HCT116 (cell line): ENCODE measurements around the gene IFNLR1. TPM values are rescaled to one million over a fixed set of nuclear protein-coding genes. Genes with fewer than 3 reads are reported as not detected.

Experiments used
- ATAC-seq: fragments of 200-7000 bp; cut with Tn5 transposase; 2 replicates; pipeline ENCODE4 v1.9.1; 2020; ENCODE audit warnings: mild to moderate bottlenecking, moderate library complexity
- BruUV-seq: library from RNA; stranded (reverse); fragments of 400-500 nt; replicated peaks from 2 replicates; lab custom pipeline; 2021; lab: Mats Ljungman, UMichigan
- CTCF ChIA-PET: fragments of 300-600 bp; sonication (Branson Sonifier 250); formaldehyde crosslinking; loops from one replicate; lab custom pipeline; 2021; ENCODE audit warnings: antibody characterized with exemption; lab: Charles Lee
- POLR2A ChIA-PET: fragments of 300-600, 350-600 bp; sonication (Branson Sonifier 250); formaldehyde crosslinking; loops from one replicate; lab custom pipeline; 2021; ENCODE audit warnings: antibody characterized with exemption; lab: Charles Lee
- RAD21 ChIA-PET, 2 experiments: fragments of 300-600 bp; sonication (Branson Sonifier 250); formaldehyde crosslinking; loops; one replicate each; lab custom pipeline; 2023; ENCODE audit warnings: low total read pairs in 2 of 2; ENCODE audit not compliant: uncharacterized antibody in 2 of 2, unreplicated experiment in 2 of 2, low non-redundant PET in 1 of 2; lab: Charles Lee
- DNase-seq: peaks from one replicate; pipeline ENCODE4 v3.0.0-alpha.2; 2010; ENCODE audit warnings: low read depth, low spot score
- H2AFZ ChIP-seq: fragments of 200-600 bp; shearing (Covaris generic), sonication (generic); 2 replicates; pipeline ENCODE4 v1.6.1; 2017; ENCODE audit warnings: low read depth, mixed run types, mixed read lengths, antibody characterized with exemption, low read length; ENCODE audit not compliant: poor library complexity, severe bottlenecking
- H3K27ac ChIP-seq: 2 replicates; pipeline ENCODE4 v1.5.1; 2012; ENCODE audit warnings: low read depth, low read length
- H3K27me3 ChIP-seq: fragments of 200-600 bp; sonication (generic); 2 replicates; pipeline ENCODE4 v1.6.1; 2016; ENCODE audit warnings: mixed run types, low read length, mixed read lengths; ENCODE audit not compliant: insufficient read depth
- H3K36me3 ChIP-seq, 2 experiments: fragments of 200-500 bp in 1 of 2; fragments of 200-600 bp in 1 of 2; sonication (Bioruptor generic) in 1 of 2; sonication (generic) in 1 of 2; 2 replicates each; pipeline versions ENCODE4 v1.5.1 to v1.6.1; 2014 to 2016; ENCODE audit warnings: low read length in 2 of 2, inconsistent platforms in 1 of 2, mixed read lengths in 1 of 2, mixed run types in 1 of 2; ENCODE audit not compliant: insufficient read depth in 2 of 2, control insufficient read depth in 1 of 2
- H3K4me1 ChIP-seq, 2 experiments: fragments of 200-600 bp in 1 of 2; sonication (generic) in 1 of 2; 2 replicates each; pipeline versions ENCODE4 v1.5.1 to v1.6.1; 2012 to 2017; ENCODE audit warnings: low read length in 2 of 2, inconsistent platforms in 1 of 2, mild to moderate bottlenecking in 1 of 2, mixed read lengths in 1 of 2, mixed run types in 1 of 2, moderate library complexity in 1 of 2; ENCODE audit not compliant: insufficient read depth in 2 of 2, control insufficient read depth in 1 of 2
- H3K4me2 ChIP-seq: fragments of 200-600 bp; sonication (generic); 2 replicates; pipeline ENCODE4 v1.6.1; 2017; ENCODE audit warnings: mixed run types, low read length, mixed read lengths
- H3K4me3 ChIP-seq, 2 experiments: fragments of 200-600 bp in 1 of 2; sonication (generic) in 1 of 2; replicated peaks in 1 of 2; 2 replicates each; pipeline ENCODE4 v1.5.1; 2011 to 2016; ENCODE audit warnings: low read length in 2 of 2, control low read depth in 1 of 2, low read depth in 1 of 2, mild to moderate bottlenecking in 1 of 2, mixed read lengths in 1 of 2, mixed run types in 1 of 2
- H3K79me2 ChIP-seq: fragments of 200-600 bp; sonication (generic); 2 replicates; pipeline ENCODE4 v1.6.1; 2017; ENCODE audit warnings: mild to moderate bottlenecking, mixed run types, low read length, moderate library complexity, mixed read lengths; ENCODE audit not compliant: insufficient read depth
- H3K9ac ChIP-seq: fragments of 200-600 bp; sonication (generic); 2 replicates; pipeline ENCODE4 v1.6.1; 2016; ENCODE audit warnings: low read length, mixed read lengths
- H3K9me2 ChIP-seq: fragments of 200-600 bp; sonication (generic), shearing (Covaris generic); 2 replicates; pipeline ENCODE4 v1.6.1; 2017; ENCODE audit warnings: mixed run types, mild to moderate bottlenecking, moderate library complexity; ENCODE audit not compliant: insufficient read depth
- H3K9me3 ChIP-seq, 2 experiments: fragments of 200-500 bp in 1 of 2; fragments of 200-600 bp in 1 of 2; sonication (Bioruptor generic) in 1 of 2; sonication (generic) in 1 of 2; 2 replicates each; pipeline ENCODE4 v1.6.1; 2014 to 2017; ENCODE audit warnings: low read length in 2 of 2, mixed read lengths in 2 of 2, inconsistent platforms in 1 of 2, low read depth in 1 of 2, mild to moderate bottlenecking in 1 of 2, mixed run types in 1 of 2, moderate library complexity in 1 of 2; ENCODE audit not compliant: control insufficient read depth in 1 of 2, insufficient read depth in 1 of 2
- H4K20me1 ChIP-seq: fragments of 200-600 bp; sonication (generic), shearing (Covaris generic); 2 replicates; pipeline ENCODE4 v1.6.1; 2017; ENCODE audit warnings: mixed run types, mild to moderate bottlenecking, moderate library complexity; ENCODE audit not compliant: insufficient read depth
- ATF3 ChIP-seq: IDR thresholded peaks from 2 replicates; pipeline ENCODE4 v1.6.1; 2012
- CBX3 ChIP-seq: IDR thresholded peaks from 2 replicates; pipeline ENCODE4 v1.6.1; 2012; ENCODE audit warnings: low read depth
- CEBPB ChIP-seq: IDR thresholded peaks from 2 replicates; pipeline ENCODE4 v1.6.1; 2012; ENCODE audit warnings: low read depth
- EGR1 ChIP-seq: IDR thresholded peaks from 2 replicates; pipeline ENCODE4 v1.6.1; 2012; ENCODE audit warnings: low read depth
- ELF1 ChIP-seq: IDR thresholded peaks from 2 replicates; pipeline ENCODE4 v1.6.1; 2012; ENCODE audit warnings: low read depth, borderline replicate concordance
- EZH2phosphoT487 ChIP-seq: fragments of 200-600 bp; IDR thresholded peaks from 2 replicates; pipeline ENCODE4 v1.6.1; 2018; ENCODE audit warnings: antibody characterized with exemption, borderline replicate concordance
- FOSL1 ChIP-seq: IDR thresholded peaks from 2 replicates; pipeline ENCODE4 v1.6.1; 2012; ENCODE audit warnings: low read depth
- JUND ChIP-seq: IDR thresholded peaks from 2 replicates; pipeline ENCODE4 v1.6.1; 2012
- POLR2A ChIP-seq: IDR thresholded peaks from 2 replicates; pipeline ENCODE4 v1.7.0; 2011; ENCODE audit warnings: borderline replicate concordance; ENCODE audit not compliant: insufficient read depth, insufficient read length; ENCODE audit errors: extremely low read depth
- POLR2AphosphoS5 ChIP-seq: IDR thresholded peaks from 2 replicates; pipeline ENCODE4 v1.6.1; 2011; ENCODE audit warnings: mild to moderate bottlenecking, low read depth, low read length, moderate library complexity
- RAD21 ChIP-seq: IDR thresholded peaks from 2 replicates; pipeline ENCODE4 v1.6.1; 2012; ENCODE audit warnings: low read depth, mild to moderate bottlenecking
- SIN3A ChIP-seq: IDR thresholded peaks from 2 replicates; pipeline ENCODE4 v1.6.1; 2012; ENCODE audit warnings: low read depth
- SRF ChIP-seq: IDR thresholded peaks from 2 replicates; pipeline ENCODE4 v1.6.1; 2012; ENCODE audit warnings: low read depth
- TCF7L2 ChIP-seq: IDR thresholded peaks from 2 replicates; pipeline ENCODE4 v1.7.0; 2011; ENCODE audit warnings: borderline replicate concordance, inconsistent platforms; ENCODE audit not compliant: insufficient read depth, insufficient read length; ENCODE audit errors: extremely low read depth
- YY1 ChIP-seq: IDR thresholded peaks from 2 replicates; pipeline ENCODE4 v1.6.1; 2011; ENCODE audit warnings: low read length, low read depth, moderate library complexity, mild to moderate bottlenecking; ENCODE audit not compliant: insufficient replicate concordance; ENCODE audit errors: extremely low read depth
- ZFX ChIP-seq: fragments of 450-650 bp; IDR thresholded peaks from 2 replicates; pipeline ENCODE4 v1.6.1; 2017
- intact Hi-C: fragments of 100-400 bp; cut with micrococcal nuclease; formaldehyde crosslinking; loops from 2 replicates; pipeline ENCODE4 v1.10.0; 2022
- total RNA-seq: library from RNA; stranded (reverse); gene quantifications from one replicate; pipeline ENCODE4 v1.2.1, GENCODE V29; 2021; ENCODE audit not compliant: unreplicated experiment
- TF ChIP-seq, protein P1 (sequence below): IDR thresholded peaks from 2 replicates; pipeline ENCODE4 v1.6.1; 2012; ENCODE audit warnings: low read depth

IFNLR1 gene
- total RNA-seq, 1 experiment from 2014 or later, result 7.6 TPM

DNA sequence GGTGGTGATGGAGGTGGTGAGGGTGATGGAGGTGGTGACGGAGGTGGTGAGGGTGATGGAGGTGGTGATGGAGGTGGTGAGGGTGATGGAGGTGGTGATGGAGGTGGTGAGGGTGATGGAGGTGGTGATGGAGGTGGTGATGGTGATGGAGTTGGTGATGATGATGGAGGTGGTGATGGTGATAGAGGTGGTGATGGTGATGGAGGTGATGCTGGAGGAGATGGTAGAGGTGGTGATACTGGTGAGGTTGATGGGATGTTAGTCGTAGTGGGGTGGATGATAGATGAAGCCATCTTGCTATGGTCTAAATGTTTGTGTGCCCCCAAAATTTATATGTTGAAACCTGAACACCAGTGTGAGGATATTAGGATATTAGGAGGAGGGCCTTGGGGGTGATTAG is 25.3 kb upstream of the IFNLR1 start:
- peaks cover 19% of the 10 kb centered on the region for H3K27me3 ChIP-seq
- ATAC-seq, result no peak
- ChIA-PET POLR2A (no interaction called here), CTCF (no interaction called here), RAD21 (no interaction called here)
- H3K79me2 ChIP-seq, result no peaks in the 10 kb centered on the region
- H3K4me1 ChIP-seq, result no peaks in the 10 kb centered on the region
- no peak overlapping the region for H2AFZ ChIP-seq
- no peak overlapping the region for H3K9ac ChIP-seq
- intact Hi-C loops, result no loop called here
- DNase-seq, result no peak
- no TSS peak for BruUV-seq
- no peak overlapping the region for H3K4me2 ChIP-seq
- H3K4me3 ChIP-seq, result no peak overlapping the region
- no peaks in the 10 kb centered on the region for H4K20me1 ChIP-seq
- TF ChIP-seq JUND (no peak), RAD21 (no peak), YY1 (no peak), POLR2A (no peak), SIN3A (no peak), ZFX (no peak), EGR1 (no peak), EZH2phosphoT487 (no peak), TCF7L2 (no peak)
- no peak overlapping the region for H3K27ac ChIP-seq
- H3K9me3 ChIP-seq, result peaks cover 0 to 5% of the 10 kb centered on the region in 2 experiments; a peak in 1 of 4 replicates
- no peaks in the 10 kb centered on the region for H3K9me2 ChIP-seq
- no peaks in the 10 kb centered on the region for H3K36me3 ChIP-seq

GRCh38 chr1:24210195-24210627 is 23.1 kb upstream of the IFNLR1 start:
- Histone ChIP-seq H3K9ac (no peak overlapping the region), H3K27ac (no peak overlapping the region), H3K79me2 (no peaks in the 10 kb centered on the region), H2AFZ (no peak overlapping the region), H3K36me3 (no peaks in the 10 kb centered on the region), H3K27me3 (peaks cover 16% of the 10 kb centered on the region), H3K4me2 (no peak overlapping the region), H3K9me3 (peaks cover 0 to 5% of the 10 kb centered on the region in 2 experiments; a peak in 1 of 4 replicates), H3K4me3 (no peak overlapping the region), H4K20me1 (no peaks in the 10 kb centered on the region), H3K9me2 (no peaks in the 10 kb centered on the region), H3K4me1 (peaks cover 0 to 5% of the 10 kb centered on the region in 2 experiments; a peak in 2 of 4 replicates)
- BruUV-seq, result no TSS peak
- POLR2A ChIA-PET, result no interaction called here
- no peak for DNase-seq
- RAD21 ChIA-PET, result no interaction called here
- no peak for ATAC-seq
- intact Hi-C loops, result no loop called here
- CTCF ChIA-PET, result interaction anchor here (1.1 to 1.4 kb wide), 2 partner anchors 8 to 184 kb away, joined by 3 to 5 read pairs; no protein-coding TSS in a partner anchor
- TF ChIP-seq EZH2phosphoT487, result no peak
- TF ChIP-seq EGR1, result no peak
- no peak for TF ChIP-seq TCF7L2
- TF ChIP-seq JUND, result no peak
- TF ChIP-seq ELF1, result no peak
- no peak for TF ChIP-seq CBX3
- TF ChIP-seq, protein P1, sequence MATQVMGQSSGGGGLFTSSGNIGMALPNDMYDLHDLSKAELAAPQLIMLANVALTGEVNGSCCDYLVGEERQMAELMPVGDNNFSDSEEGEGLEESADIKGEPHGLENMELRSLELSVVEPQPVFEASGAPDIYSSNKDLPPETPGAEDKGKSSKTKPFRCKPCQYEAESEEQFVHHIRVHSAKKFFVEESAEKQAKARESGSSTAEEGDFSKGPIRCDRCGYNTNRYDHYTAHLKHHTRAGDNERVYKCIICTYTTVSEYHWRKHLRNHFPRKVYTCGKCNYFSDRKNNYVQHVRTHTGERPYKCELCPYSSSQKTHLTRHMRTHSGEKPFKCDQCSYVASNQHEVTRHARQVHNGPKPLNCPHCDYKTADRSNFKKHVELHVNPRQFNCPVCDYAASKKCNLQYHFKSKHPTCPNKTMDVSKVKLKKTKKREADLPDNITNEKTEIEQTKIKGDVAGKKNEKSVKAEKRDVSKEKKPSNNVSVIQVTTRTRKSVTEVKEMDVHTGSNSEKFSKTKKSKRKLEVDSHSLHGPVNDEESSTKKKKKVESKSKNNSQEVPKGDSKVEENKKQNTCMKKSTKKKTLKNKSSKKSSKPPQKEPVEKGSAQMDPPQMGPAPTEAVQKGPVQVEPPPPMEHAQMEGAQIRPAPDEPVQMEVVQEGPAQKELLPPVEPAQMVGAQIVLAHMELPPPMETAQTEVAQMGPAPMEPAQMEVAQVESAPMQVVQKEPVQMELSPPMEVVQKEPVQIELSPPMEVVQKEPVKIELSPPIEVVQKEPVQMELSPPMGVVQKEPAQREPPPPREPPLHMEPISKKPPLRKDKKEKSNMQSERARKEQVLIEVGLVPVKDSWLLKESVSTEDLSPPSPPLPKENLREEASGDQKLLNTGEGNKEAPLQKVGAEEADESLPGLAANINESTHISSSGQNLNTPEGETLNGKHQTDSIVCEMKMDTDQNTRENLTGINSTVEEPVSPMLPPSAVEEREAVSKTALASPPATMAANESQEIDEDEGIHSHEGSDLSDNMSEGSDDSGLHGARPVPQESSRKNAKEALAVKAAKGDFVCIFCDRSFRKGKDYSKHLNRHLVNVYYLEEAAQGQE, result no peak
- TF ChIP-seq CEBPB, result no peak
- TF ChIP-seq POLR2A, result no peak
- TF ChIP-seq FOSL1, result no peak
- no peak for TF ChIP-seq ZFX
- no peak for TF ChIP-seq ATF3
- no peak for TF ChIP-seq POLR2AphosphoS5
- no peak for TF ChIP-seq YY1
- TF ChIP-seq RAD21, result no peak
- TF ChIP-seq SRF, result no peak
